T-helper 1 cell treated with Interleukin-12 subunit alpha and Interleukin-12 subunit beta and Interleukin-4 antibody, amounts not matched to agents 30 ng/mL and 1 ng/mL, for 36 hours (primary cell): ENCODE data around the gene HCRTR2. TPM values are rescaled to one million over a fixed set of nuclear protein-coding genes. Genes with fewer than 3 reads are reported as not detected.

Source experiments
- intact Hi-C: fragments of 100-400 bp; cut with micrococcal nuclease; formaldehyde crosslinking; loops from one replicate; pipeline ENCODE4 v1.15.1; 2024
- total RNA-seq: library from RNA; stranded (reverse); gene quantifications from 2 replicates; pipeline ENCODE4 v1.2.3, GENCODE V29; 2022

The HCRTR2 gene
- total RNA-seq, 1 donor from 2014 or later = not detected

DNA sequence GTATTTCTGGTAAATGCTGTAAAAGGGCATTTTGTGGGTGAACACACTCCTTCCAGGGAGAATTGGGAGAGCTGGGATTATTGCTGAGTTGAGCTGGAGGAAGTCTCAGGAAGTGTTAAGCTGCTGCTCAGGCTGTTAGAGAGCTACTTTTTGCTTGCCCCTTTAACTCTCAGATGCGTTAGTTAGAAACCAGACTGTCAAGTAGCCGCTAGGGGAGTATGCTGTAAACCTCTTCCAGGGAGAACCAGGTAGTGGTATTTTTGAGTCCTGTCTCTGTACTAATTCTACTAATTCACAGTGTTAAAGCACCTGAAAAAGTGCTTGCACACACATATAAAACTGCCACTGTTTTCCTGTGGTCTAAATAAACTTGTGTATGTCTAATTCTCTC is 146.4 kb downstream of the HCRTR2 start:
- intact Hi-C loops = no loop called here

DNA sequence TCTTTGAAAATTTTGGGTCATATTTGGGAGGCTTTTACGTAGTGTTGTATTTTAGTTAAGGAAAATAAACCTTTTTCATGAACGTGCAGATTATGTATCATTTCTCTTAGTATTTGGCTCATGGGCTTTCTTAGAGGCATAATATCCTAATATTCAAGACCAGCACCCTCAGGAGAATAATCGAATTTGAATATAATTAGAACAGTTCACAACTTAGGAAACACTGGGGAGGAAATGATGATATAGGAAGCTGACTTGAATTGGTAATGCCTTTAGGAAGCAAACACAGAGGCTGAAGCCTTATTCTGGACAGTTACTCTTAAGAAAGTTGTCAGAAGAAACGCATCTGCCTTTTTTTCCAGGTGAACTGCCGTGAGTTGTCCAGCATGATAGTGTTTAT is 152.9 kb downstream of the HCRTR2 start, which contains the start of gene GFRAL:
Gene GFRAL (plus strand): TSS at position 301 of the 400 bp plus-strand sequence. CDS start 86 bp downstream, at position 387.
- intact Hi-C loops = no loop called here

Other genes with a start within 250 kb of the HCRTR2 start
- not detected in 2 replicates for gene GFRAL, start 153.0 kb downstream of the HCRTR2 start, total RNA-seq